ENCODE results near the gene RAD9A.

Gene RAD9A

GRCh38 chr11:67428052-67429001, 36.5 kb downstream of the RAD9A start, which contains the start of gene RPS6KB2:
Gene RPS6KB2, plus strand, starts transcription at chr11:67428494. Its CDS starts 52 bp downstream, at chr11:67428546.
- DNase-seq (ENCODE audit: low read depth): peak; percentile 99

- DNase-seq (ENCODE audit: low read depth): no peak
These were observed 37.4 kb downstream of the RAD9A start for GRCh38 chr11:67429038-67429668.

- no peak for DNase-seq (ENCODE audit: low read depth)
These were observed 37.9 kb downstream of the RAD9A start for GRCh38 chr11:67429722-67430121.

GRCh38 chr11:67431346-67432249, 39.8 kb downstream of the RAD9A start:
- no peak for DNase-seq (ENCODE audit: low read depth)

GRCh38 chr11:67432655-67433349, 41.0 kb downstream of the RAD9A start:
- DNase-seq (ENCODE audit: low read depth): no peak

- no peak for DNase-seq (ENCODE audit: low read depth)
These were observed 42.0 kb downstream of the RAD9A start for GRCh38 chr11:67433536-67434394.

GRCh38 chr11:67434395-67434881, 42.7 kb downstream of the RAD9A start:
- DNase-seq (ENCODE audit: low read depth): no peak

- no peak for DNase-seq (ENCODE audit: low read depth)
These were observed 43.4 kb downstream of the RAD9A start for GRCh38 chr11:67435031-67435726.

- no peak for DNase-seq (ENCODE audit: low read depth)
These were observed 44.1 kb downstream of the RAD9A start for GRCh38 chr11:67435727-67436458.

- no peak for DNase-seq (ENCODE audit: low read depth)
These were observed 44.8 kb downstream of the RAD9A start for GRCh38 chr11:67436459-67437081.

GRCh38 chr11:67437082-67437808, 45.5 kb downstream of the RAD9A start, which contains the start of gene PTPRCAP:
Gene PTPRCAP, minus strand, starts transcription at chr11:67437682. Its CDS starts 63 bp downstream, at chr11:67437619.
- DNase-seq (ENCODE audit: low read depth): peak; percentile 66

GRCh38 chr11:67437809-67438157, 46.0 kb downstream of the RAD9A start:
- no peak for DNase-seq (ENCODE audit: low read depth)

- no peak for DNase-seq (ENCODE audit: low read depth)
These were observed 46.5 kb downstream of the RAD9A start for GRCh38 chr11:67438158-67438902.

GRCh38 chr11:67439321-67440228, 47.8 kb downstream of the RAD9A start:
- no peak for DNase-seq (ENCODE audit: low read depth)

GRCh38 chr11:67440229-67441097, 48.7 kb downstream of the RAD9A start:
- no peak for DNase-seq (ENCODE audit: low read depth)
